Measurements from ENCODE around the gene PCDHGB5. TPM values are rescaled to one million over a fixed set of nuclear protein-coding genes. Genes with fewer than 3 reads are reported as not detected.
"Not testable (repeated sequence)": the region's sequence is repeated elsewhere in the genome, so short reads cannot be mapped to it uniquely, and the experiment has no call there.

PCDHGB5 gene
- 0.04 and 0.43 TPM in 2 replicates for total RNA-seq (2014; rRNA removed; shearing (Covaris generic))

DNA sequence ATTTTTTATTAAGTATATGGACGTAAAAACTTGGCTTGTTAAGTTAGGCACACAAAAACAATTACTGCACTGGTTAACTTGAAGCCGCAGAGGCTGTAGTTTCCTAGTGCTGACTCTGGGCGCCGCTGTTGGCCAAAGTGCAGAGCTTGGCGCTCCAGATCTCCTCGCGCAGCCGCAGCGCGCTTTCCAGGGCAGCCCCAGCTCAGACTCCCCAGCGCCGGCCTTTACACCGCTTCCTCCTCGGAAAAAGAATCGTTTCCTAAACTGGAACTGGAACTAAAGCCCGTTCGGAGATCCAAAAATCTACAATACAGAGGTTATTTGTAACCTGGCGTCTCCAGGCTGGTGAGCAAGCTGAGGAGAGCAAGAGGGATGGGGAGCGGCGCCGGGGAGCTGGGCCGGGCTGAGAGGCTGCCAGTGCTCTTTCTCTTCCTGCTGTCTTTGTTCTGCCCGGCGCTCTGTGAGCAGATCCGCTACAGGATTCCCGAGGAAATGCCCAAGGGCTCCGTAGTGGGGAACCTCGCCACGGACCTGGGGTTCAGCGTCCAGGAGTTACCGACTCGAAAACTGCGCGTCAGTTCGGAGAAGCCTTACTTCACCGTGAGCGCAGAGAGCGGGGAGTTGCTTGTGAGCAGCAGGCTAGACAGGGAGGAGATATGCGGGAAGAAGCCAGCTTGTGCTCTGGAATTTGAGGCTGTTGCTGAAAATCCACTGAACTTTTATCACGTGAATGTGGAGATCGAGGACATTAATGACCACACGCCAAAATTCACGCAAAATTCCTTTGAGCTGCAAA lies at the start of gene PCDHGB5:
Gene PCDHGB5 (plus strand): TSS at position 192 of the 796 bp plus-strand sequence. CDS start 181 bp downstream, at position 373.
- DNase-seq (ENCODE audit: low spot score), result not testable (repeated sequence)

DNA sequence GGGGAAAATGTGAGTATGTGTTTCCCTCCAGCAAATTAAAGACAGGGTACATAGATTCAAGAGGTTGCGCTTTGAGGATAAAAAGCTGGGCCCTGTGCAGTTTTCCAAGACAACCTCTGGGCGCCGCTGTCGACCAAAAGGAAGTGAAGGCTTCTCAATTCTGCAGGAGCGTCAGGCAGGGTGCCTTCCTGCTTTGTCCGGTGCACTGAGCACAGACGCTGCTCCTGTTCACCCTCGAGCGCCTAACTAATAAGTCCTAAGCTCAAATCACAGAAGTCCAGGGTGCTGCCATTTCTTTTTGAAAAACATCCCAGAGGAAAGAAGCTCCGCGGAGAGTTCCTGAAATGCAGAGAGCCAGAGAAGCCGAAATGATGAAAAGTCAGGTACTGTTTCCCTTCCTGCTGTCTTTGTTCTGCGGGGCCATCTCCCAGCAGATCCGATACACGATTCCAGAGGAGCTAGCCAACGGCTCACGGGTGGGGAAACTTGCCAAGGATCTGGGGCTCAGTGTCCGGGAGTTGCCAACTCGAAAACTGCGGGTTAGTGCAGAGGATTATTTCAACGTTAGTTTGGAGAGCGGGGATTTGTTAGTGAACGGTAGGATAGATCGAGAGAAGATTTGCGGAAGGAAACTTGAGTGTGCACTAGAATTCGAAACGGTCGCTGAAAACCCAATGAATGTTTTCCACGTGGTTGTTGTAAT lies 47.7 kb upstream of the PCDHGB5 start, which contains the start of gene PCDHGB1:
Gene PCDHGB1 (plus strand): TSS at position 183 of the 703 bp plus-strand sequence. CDS start 162 bp downstream, at position 345.
- DNase-seq (ENCODE audit: low spot score), result peak; percentile 20

DNA sequence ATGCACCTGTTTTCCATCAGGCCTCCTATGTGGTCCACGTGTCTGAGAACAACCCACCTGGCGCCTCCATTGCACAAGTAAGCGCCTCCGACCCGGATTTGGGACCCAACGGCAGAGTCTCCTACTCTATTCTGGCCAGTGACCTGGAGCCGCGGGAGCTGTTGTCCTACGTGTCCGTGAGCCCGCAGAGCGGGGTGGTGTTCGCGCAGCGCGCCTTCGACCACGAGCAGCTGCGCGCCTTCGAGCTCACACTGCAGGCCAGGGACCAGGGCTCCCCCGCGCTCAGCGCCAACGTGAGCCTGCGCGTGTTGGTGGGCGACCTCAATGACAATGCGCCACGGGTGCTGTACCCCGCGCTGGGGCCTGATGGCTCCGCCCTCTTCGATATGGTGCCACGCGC lies 46.2 kb upstream of the PCDHGB5 start:
- DNase-seq (ENCODE audit: low spot score), result no peak

DNA sequence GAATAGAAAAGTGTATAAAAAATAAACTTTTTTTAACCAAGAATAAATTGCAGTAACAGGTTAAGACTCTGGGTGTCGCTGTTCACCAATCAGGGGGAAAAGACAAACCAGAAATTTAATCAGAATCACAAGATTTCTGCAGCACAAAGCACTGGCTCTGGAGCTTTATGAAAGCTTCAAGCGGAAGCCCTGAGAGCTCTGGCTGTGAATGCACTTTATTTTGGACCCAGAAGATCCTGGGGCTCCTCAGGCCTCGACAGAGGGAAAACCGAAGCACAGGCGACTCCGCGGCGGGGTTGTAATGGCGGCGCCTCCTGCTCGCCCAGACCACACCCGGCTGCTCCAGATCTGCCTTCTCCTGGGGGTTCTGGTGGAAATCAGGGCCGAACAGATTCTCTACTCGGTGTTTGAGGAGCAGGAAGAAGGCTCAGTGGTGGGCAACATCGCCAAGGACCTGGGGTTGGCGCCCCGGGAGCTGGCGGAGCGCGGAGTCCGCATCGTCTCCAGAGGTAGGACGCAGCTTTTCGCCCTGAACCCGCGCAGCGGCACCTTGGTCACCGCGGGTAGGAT lies 42.8 kb upstream of the PCDHGB5 start, which contains the start of gene PCDHGA4:
Gene PCDHGA4 (plus strand): TSS at position 122 of the 570 bp plus-strand sequence. CDS start 87 bp downstream, at position 209.
- DNase-seq (ENCODE audit: low spot score), result no peak

DNA sequence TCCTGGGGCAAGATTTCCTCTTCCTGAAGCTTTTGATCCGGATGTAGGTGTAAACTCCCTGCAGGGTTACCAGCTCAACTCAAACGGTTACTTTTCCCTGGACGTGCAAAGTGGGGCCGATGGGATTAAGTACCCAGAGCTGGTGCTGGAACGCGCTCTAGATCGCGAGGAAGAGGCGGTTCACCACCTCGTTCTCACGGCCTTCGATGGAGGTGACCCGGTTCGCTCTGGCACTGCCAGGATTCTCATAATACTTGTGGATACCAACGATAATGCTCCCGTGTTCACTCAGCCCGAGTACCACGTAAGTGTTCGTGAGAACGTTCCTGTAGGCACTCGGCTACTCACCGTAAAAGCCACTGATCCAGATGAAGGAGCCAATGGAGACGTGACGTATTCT lies 42.1 kb upstream of the PCDHGB5 start:
- DNase-seq (ENCODE audit: low spot score), result no peak

DNA sequence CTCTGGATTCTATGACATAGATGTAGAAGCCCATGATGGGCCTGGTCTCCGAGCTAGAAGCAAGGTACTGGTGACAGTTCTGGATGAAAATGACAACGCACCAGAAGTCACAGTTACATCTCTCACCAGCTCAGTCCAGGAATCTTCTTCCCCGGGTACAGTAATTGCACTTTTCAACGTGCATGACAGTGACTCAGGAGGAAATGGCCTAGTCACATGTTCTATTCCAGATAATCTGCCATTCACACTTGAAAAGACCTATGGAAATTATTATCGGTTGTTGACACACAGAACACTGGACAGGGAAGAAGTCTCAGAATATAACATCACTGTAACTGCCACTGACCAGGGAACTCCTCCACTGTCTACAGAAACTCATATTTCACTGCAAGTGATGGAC lies 41.6 kb upstream of the PCDHGB5 start:
- DNase-seq (ENCODE audit: low spot score), result no peak

DNA sequence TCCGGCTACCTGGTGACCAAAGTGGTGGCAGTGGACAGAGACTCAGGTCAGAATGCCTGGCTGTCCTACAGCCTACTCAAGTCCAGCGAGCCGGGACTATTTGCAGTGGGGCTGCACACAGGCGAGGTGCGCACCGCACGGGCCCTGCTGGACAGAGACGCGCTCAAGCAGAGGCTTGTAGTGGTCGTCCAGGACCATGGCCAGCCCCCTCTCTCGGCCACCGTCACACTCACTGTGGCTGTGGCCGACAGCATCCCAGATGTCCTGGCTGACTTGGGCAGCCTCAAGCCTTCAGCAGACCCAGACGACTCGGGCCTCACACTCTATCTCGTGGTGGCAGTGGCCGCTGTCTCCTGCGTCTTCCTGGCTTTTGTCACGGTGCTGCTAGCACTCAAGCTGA lies 40.8 kb upstream of the PCDHGB5 start:
- no peak for DNase-seq (ENCODE audit: low spot score)

DNA sequence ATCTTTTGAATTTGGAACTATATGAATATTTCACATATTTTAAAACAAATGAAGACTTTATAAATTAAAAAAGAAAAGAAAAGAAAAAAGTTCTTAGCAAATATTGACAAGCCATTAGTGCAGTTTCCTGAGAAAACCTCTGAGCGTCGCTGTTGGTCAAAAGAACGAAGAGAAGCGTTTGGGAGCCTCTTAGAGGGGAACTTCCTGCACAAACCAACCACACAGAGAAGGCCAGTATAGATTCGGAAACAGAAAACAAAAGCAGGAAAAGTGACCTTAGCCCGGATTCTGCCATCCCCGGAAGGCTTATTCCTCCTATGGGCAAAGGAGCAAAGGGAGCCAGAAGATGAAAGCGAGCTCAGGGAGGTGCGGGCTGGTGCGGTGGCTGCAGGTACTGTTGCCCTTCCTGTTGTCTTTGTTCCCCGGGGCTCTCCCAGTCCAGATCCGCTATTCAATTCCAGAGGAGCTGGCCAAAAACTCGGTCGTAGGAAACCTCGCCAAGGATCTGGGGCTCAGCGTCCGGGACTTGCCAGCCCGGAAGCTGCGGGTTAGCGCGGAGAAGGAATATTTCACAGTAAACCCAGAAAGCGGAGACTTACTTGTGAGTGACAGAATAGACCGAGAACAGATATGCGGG lies 37.8 kb upstream of the PCDHGB5 start, which contains the start of gene PCDHGB2:
Gene PCDHGB2 (plus strand): TSS at position 205 of the 637 bp plus-strand sequence. CDS start 142 bp downstream, at position 347.
- DNase-seq (ENCODE audit: low spot score), result no peak

DNA sequence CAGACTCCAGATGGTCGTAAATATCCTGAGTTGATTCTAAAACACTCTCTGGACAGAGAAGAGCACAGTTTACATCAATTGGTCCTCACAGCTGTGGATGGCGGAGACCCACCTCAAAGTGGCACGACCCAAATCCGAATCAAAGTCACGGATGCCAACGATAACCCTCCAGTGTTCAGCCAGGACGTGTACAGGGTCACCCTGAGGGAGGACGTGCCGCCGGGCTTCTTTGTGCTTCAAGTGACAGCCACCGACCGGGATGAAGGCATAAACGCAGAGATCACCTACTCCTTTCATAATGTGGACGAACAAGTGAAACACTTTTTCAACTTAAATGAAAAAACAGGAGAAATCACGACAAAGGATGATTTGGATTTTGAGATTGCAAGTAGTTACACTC lies 37.1 kb upstream of the PCDHGB5 start:
- no peak for DNase-seq (ENCODE audit: low spot score)

DNA sequence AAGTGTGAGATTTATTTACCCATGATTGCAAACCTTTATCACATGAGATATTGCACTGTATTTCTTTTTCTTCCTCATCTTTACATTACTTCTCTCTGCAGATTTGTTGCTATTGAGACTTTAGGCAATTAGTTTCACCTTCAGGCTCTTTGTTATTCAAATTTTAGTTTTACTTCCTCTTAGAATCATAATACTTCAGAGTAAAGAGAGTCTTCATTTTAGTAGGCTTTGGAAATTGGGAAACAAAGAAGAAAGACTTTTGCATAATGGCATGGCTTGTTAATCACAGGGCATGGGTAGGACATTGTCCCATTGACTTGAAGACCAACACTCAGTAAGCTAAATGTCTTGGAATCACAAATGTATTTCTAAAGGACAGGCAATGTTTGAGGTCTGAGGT lies 35.0 kb upstream of the PCDHGB5 start:
- DNase-seq (ENCODE audit: low spot score), result no peak

DNA sequence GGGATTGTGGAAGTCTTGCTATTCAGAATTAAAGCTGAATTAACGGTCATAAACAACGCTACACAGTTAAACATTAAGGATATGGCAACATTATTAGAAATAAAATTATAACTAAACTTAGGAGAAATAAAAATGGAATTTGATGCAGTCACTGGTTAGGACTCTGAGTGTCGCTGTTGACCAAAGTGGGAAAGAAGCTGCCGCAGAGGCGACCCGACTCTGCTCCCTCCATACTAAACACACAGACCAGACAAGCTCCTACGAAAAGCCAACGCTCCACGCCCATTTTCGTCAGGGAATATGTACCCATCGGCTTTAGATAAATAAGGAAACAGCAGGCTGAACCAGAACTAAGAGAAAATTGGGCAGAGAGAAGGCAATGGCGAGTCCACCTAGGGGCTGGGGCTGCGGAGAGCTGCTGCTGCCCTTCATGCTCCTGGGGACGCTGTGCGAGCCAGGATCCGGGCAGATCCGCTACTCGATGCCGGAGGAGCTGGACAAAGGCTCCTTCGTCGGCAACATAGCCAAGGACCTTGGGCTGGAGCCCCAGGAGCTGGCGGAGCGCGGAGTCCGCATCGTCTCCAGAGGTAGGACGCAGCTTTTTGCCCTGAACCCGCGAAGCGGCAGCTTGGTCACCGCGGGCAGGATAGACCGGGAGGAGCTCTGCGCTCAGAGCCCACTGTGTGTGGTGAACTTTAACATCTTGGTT lies 33.6 kb upstream of the PCDHGB5 start, which contains the start of gene PCDHGA5:
Gene PCDHGA5 (plus strand): TSS at position 211 of the 709 bp plus-strand sequence. CDS start 169 bp downstream, at position 380.
- no peak for DNase-seq (ENCODE audit: low spot score)

DNA sequence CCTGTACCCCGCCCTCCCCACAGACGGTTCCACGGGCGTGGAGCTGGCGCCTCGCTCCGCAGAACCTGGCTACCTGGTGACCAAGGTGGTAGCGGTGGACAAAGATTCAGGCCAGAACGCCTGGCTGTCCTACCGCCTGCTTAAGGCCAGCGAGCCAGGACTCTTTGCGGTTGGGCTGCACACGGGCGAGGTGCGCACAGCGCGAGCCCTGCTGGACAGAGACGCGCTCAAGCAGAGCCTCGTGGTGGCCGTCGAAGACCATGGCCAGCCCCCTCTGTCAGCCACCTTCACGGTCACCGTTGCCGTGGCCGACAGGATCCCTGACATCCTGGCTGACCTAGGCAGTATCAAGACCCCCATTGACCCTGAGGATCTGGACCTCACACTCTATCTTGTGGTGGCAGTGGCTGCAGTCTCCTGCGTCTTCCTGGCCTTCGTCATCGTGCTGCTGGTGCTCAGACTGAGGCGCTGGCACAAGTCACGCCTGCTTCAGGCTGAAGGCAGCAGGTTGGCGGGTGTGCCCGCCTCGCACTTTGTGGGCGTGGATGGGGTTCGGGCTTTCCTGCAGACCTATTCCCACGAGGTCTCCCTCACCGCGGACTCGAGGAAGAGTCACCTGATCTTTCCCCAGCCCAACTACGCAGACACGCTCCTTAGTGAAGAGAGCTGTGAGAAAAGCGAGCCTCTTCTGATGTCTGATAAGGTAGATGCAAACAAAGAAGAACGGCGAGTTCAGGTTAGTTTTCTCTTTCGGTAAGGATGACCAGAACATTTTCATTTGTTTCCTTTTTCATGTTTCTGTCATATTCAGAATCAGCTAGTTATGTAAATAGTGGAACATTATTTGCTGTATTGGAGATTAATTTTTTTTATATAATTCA lies 31.5 kb upstream of the PCDHGB5 start:
- DNase-seq (ENCODE audit: low spot score), result no peak

DNA sequence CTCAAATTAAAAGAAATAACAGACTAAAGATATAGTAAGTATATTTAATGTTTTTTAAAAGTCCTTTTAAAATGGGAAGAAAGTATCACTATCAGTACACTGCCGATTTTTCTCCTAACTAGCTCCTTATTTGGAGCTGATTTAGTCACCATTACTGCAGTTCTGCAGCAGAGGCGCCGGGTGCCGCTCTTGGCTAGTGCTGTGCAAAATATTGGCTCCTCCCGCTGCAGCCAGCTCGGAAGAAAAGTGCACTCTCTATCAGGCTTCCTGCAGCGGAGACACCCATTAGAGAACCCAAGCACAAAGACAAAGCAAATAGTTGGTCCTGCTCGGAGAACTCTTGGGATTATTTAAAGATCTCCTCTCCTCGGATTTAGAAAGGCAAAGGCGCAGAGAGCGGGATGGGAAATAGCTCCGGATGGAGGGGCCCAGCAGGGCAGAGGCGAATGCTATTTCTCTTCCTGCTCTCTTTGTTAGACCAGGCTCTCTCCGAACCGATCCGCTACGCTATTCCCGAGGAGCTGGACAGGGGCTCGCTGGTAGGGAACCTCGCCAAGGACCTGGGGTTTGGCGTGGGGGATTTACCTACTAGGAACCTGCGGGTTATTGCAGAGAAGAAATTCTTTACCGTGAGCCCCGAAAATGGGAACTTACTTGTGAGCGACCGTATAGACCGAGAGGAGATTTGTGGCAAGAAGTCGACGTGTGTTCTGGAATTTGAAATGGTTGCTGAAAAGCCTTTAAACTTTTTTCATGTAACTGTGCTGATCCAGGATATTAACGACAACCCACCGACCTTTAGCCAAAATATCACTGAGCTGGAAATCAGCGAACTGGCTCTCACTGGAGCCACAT lies 27.5 kb upstream of the PCDHGB5 start, which contains the start of gene PCDHGB3:
Gene PCDHGB3 (plus strand): TSS at position 249 of the 855 bp plus-strand sequence. CDS start 153 bp downstream, at position 402.
- DNase-seq (ENCODE audit: low spot score), result no peak

DNA sequence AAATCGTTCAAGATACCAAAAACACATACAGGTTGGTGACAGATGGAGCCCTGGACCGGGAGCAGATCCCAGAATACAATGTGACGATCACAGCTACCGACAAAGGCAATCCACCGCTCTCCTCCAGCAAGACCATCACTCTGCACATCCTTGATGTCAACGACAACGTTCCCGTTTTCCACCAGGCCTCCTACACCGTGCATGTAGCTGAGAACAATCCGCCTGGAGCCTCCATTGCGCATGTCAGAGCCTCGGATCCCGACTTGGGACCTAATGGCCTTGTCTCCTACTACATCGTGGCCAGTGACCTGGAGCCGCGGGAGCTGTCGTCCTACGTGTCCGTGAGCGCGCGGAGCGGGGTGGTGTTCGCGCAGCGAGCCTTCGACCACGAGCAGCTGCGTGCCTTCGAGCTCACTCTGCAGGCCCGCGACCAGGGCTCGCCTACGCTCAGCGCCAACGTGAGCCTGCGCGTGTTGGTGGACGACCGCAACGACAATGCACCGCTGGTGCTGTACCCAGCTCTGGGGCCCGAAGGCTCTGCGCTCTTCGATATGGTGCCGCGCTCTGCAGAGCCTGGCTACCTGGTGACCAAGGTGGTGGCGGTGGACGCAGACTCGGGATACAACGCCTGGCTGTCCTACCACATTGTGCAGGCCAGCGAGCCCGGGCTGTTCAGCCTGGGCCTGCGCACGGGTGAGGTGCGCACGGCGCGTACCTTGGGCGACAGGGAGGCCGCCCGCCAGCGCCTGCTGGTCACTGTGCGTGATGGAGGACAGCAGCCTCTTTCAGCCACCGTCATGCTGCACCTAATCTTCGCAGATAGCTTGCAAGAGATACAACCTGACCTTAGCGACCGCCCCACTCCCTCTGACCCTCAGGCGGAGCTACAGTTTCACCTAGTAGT lies 25.9 kb upstream of the PCDHGB5 start:
- no peak for DNase-seq (ENCODE audit: low spot score)

DNA sequence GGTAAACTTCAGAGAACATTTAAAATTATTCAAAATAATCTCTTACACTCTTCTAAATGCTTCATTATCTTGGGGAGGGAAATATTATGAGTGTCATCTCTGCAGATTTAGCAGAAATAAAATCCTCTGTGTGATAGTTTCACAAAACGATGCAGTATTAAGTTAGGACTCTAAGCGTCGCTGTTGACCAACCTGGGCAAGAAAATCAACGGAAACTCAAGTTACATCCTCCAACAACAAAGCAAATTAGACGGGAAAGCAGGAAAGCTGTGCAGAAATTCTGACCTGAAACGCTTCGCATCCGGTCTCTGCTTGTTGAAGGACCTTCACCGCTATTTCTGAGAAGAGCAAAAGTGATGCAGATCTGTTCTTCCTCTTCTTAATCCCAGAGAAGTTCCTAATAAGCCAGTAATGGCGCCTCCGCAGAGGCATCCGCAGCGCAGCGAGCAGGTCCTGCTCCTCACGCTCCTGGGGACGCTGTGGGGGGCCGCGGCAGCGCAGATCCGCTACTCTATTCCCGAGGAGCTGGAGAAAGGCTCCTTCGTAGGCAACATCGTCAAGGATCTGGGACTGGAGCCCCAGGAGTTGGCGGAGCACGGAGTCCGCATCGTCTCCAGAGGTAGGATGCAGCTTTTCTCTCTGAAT lies 24.0 kb upstream of the PCDHGB5 start, which contains the start of gene PCDHGA6:
Gene PCDHGA6 (plus strand): TSS at position 219 of the 645 bp plus-strand sequence. CDS start 193 bp downstream, at position 412.
- DNase-seq (ENCODE audit: low spot score), result no peak

DNA sequence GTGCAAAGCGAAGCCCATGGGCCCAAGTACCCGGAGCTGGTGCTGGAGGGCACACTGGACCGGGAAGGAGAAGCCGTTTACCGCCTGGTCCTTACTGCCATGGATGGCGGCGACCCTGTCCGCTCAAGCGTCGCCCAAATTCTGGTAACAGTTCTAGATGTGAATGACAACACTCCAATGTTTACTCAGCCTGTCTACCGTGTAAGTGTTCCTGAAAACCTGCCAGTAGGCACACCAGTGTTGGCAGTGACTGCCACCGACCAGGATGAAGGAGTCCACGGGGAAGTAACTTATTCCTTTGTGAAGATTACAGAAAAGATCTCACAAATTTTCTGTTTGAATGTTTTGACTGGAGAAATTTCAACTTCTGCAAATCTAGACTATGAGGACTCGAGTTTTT lies 23.1 kb upstream of the PCDHGB5 start:
- no peak for DNase-seq (ENCODE audit: low spot score)

All from H4 (cell line).